ENCODE results near the gene DENND2A.
"Not testable (repeated sequence)": the region's sequence is repeated elsewhere in the genome, so short reads cannot be mapped to it uniquely, and the experiment has no call there.

DENND2A gene

DNA sequence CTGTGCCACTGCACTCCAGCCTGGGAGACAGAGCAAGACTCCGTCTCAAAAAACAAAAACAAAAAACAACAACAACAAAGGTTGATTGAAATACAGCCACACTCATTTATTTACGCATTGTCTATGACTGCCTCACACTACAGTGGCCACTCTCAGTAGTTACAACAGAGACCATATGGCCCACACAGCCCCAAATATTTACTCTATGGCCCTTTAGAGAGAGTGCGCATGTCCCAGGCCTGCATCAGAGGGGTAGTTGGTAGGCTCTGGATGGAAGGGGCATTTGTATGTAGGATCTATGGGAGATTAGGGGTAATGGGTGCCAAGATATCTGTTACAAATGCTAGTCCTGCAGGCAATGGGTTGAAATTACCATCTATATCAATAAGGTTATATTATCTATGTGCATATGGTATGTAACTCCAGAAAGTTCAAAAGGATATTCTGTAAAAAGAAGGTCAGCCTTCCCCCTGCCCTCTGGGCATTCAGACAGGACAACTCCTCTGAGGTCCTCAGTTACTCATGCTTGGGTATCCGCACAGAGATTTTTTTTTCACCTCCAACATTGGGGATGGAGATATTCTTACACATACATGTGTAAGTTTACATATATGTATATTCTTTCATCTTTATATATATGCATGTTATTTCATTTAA is 56.3 kb downstream of the DENND2A start:
- no peak for DNase-seq

DNA sequence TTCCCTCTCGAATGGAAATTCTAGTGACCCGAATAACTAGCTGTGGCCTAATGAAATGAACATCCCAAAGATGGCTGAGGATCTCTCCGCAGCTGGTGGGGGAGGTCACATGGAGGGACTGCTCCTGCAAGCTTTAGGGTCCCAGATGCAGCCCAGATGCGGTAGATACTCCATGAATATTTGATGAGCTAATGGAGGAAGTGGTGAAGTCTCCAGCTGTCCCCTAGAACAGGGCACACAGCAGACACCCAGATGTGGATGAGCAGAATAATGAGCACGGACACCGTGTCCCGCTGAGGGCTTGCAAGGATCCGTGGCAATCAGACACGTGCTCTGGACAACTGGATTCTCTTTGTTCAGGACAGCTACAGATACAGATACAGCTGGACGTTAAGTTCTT is 59.2 kb downstream of the DENND2A start:
- DNase-seq = no peak

DNA sequence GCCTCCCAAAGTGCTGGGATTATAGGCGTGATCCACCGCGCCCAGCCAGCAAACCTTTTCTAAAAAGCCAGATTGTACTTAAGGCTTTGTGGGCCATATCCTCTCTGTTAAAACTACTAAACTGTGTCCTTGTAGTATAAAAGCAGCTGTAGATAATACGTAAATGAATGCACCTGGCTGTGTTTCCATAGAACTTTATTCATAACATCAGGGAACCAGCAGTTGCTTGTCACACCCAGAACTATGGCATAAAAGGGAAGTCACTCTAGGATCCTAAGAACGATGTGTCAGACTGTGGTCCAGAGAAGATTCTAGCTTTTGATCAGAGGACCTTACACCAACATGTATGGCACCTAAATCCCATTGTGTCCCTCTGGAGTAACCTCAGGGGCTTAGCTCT is 63.0 kb downstream of the DENND2A start:
- DNase-seq = no peak

DNA sequence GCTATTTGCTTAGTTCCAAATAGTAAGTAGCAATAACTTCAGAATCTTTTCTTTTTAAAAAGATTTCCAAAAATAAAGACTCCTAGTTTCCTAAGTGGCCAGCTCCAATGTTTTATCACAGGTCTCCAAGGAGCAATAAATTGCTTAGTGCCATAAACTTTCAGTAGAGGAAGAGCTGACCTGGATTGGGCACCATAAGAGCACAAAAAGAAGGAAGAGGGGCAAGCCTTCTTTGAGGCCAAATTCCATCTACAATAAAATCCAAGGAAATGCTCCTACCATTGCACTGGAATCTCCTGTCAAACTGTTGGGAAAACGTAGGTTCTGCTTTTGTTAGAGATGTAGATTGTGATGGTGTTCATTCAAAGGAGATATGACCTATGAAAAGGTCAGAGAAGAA is 64.0 kb downstream of the DENND2A start:
- no peak for DNase-seq

DNA sequence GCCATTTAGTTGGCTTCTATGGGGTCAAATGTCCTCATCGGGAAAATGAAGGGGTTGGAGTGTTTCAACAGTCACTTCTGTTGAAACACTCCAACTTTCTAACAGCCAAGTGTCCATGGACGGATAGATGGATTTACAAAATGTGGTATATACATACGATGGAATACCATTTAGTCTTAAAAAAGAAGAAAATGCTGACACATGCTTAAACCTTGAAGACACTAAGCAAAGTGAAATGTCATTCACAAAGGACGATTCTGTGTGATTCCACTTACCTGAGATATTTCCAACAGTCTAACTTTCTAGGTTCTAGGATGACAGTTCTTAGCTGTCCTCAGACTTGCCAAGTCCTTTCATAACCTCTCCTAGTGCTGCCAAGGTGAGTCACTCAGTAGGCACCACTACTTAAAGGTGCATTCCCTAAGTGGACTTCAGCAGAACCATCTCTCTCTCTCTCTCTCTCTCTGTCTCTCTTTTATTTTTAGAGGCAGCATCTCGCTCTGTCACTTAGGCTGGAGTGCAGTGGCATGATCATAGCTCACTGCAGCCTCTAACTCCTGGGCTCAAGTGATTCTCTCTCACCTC is 69.0 kb downstream of the DENND2A start:
- no peak for DNase-seq

DNA sequence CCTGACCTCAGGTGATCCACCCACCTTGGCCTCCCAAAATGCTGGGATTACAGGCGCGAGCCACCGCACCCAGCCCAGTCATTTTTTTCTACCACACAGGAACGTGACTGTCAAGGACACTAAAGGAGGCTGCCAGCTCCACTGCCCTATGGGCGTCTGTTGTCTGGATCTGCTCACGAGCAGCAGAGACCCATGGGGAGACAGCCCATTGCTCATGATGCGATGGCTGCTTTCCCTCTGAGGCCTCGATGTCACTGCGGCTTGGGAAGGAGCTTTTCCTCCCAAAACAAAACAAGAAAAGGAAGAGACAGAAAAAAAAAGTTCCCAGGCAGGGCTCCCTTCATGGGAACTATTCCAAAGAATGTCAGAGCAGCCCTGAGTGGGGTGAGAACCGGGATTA is 70.5 kb downstream of the DENND2A start:
- DNase-seq = no peak

- no peak for DNase-seq
These were observed 72.4 kb downstream of the DENND2A start for GRCh38 chr7:140568021-140568813.

DNA sequence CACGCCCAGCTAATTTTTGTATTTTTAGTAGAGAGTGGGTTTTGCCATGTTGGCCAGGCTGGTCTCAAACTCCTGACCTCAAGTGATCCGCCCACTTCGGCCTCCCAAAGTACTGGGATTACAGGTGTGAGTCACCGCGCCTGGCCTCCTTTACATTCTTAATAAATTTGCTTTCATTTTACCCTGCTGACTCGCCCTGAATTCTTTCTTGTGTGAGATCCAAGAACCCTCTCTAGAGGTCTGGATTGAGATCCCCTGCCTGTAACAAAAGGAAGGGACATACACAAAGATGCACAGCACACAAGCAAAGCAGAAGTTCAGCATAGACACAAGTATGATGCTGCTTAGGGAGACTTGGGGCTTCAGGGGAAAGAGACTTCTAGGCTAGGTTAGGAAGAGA is 74.4 kb downstream of the DENND2A start:
- DNase-seq = not testable (repeated sequence)

DNA sequence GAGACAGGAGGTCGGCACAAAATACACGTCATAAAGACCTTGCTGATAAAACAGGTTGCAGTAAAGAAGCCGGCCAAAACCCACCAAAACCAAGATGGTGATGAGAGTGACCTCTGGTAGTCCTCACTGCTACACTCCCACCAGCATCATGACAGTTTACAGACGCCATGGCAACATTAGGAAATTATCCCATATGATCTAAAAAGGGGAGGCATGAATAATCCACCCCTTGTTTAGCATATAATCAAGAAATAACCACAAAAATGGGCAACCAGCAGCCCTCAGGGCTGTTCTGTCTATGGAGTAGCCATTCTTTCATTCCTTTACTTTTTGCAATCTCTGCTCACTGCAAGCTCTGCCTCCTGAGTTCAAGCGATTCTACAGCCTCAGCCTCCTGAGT is 74.9 kb downstream of the DENND2A start:
- not testable (repeated sequence) for DNase-seq

DNA sequence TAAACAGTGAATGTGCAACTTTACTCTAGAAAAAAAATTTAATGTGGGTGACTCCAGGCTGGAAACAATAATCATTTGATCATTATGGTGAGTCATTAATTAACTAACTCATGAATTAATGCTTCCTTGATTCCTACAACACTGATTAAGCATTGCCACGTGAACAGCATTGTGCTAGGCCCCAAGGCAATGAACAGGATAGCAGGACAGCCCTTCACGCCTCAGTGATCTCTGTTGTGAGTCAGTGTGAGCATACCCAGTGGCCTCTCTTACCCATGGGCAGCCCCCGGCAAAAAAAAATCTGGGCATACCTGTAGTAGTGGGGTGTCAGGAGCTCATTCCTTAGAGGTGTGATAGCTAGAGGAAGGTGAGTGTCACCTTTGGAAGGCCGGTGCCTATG is 76.0 kb downstream of the DENND2A start:
- DNase-seq = no peak

DNA sequence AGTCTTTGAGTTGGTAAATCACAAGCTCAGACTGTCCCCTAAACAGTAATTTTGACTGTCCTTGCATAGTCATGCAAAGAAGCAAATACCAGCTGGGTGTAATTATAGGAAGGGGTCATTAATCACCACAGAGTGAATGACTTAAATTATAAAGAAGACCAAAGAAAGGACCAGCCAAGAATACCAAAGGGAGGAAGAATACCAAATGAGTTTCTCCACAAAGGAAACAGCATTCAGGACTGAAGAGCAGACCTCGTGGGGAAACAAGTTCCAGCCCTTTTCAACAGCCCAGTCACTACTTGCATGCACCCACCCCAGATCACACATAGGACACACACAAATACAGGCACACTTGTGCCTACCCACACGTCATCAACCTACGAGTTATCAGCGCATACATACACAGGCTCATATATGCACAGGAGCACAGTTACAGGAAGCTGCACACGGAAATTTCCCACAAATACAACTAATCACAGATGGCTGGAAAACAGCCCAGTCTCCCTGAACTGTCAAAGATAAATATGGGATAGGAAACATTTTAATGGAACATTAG is 77.6 kb downstream of the DENND2A start:
- no peak for DNase-seq

- DNase-seq = no peak
These were observed 81.2 kb downstream of the DENND2A start for GRCh38 chr7:140559410-140559809.

DNA sequence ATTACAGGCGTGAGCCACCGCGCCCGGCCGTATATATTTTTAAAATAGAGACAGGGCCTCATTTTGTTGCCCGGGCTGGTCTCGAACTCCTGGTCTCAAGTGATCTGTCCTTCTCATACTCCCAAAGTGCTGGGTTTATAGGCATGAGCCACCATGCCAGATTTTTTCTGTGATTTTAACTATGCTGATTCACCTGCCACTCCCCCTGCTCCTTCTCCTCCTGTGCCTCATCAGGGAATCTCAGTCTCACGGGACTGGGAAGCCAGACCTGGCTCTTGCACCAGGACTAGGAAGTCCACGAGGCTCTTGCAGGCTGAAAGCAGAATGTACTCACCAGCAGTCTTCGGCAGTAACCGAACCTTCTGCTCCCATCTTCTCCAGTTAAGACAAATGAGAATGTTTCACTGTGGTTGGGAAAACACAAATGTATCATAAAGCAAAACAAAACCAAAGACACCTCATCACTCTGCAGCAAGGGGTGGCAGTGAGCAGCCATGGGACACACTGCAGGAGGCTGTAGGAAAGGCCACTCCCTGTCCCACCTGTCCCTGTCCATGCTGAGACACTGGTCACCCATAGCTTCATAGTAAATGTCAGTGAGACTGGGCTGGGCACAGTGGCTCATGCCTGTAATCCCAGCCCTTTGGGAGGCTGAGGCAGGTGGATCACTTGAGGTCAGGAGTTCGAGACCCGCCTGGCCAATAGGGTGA is 82.6 kb downstream of the DENND2A start:
- no peak for DNase-seq

- no peak for DNase-seq
These were observed 83.5 kb downstream of the DENND2A start for GRCh38 chr7:140557069-140557468.

DNA sequence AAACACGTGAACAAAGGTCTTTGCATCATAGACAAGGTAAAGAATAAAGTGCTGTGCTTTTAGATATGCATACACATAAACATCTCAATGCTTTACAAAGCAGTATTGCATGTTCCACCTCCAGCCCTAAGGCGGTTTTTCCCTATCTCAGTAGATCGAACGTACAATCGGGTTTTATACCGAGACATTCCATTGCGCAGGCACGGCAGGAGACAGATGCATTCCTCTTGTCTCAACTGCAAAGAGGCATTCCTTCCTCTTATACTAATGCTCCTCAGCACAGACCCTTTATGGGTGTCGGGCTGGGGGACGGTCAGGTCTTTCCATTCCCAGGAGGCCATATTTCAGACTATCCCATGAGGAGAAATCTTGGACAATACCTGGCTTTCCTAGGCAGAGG is 87.4 kb downstream of the DENND2A start:
- not testable (repeated sequence) for DNase-seq

DNA sequence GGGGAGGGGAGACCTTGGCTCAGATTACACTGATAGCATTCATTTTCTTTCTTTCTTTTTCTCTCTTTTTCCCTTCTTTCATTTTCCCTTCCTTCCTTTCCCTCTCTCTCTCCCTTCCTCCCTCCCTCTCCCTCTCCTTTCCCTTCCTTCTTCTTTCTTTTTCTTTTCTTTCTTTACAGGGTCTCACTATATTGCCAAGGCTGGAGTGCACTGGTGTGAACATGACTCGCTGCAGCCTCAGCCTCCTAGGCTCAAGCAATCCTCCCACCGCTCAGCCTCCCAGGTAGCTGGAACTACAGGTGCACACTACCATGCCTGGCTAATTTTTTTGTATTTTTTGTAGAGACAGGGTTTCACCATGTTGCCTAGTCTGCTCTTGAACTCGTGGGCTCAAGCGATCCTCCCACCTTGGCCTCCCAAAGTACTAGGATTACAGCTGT is 88.4 kb downstream of the DENND2A start:
- DNase-seq = no peak

- no peak for DNase-seq
These were observed 89.0 kb downstream of the DENND2A start for GRCh38 chr7:140551355-140552239.

DNA sequence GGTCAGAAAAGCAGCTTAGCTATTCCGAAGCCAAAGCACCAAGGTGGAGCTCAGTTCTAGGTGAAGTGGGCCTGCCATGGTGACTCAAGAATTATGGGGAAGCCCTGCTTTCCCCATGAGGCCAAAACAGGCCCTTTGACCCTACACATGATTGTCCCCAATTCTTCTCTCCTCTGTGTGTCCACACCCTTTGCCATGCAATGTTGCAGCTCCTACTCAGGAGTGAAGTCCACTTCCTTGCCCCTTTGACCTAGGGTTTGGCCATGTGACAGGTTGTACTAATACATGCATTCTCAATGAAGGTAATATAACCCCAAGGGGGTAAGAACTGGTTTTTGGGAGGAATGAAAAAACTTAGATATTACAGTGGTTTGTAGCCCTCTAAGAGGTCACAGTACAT is 93.7 kb downstream of the DENND2A start:
- DNase-seq = no peak

DNA sequence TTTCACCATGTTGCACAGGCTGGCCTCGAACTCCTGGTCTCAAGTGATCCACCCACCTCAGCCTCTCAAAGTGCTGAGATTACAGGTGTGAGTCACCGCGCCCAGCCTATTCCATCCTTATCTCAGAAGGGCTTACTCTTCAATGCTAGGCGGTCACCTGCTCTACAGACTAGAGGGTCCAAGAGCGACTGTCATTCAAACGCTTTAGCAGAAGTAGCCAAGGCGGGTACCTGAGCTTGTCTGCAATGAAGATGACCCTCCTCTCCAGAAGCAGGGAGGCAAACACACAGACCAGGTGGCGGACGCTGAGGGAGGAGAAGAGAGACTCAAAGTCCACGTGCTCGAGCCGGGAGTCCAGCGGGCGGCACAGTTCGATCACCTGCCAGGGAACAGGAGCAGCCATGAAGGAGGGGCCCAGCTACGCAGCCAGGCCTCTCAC is 96.2 kb downstream of the DENND2A start:
- DNase-seq = no peak

GRCh38 chr7:140542228-140542603 is 98.4 kb downstream of the DENND2A start:
- DNase-seq = no peak

GRCh38 chr7:140541513-140542227 is 98.9 kb downstream of the DENND2A start:
- no peak for DNase-seq

GRCh38 chr7:140541176-140541512 is 99.5 kb downstream of the DENND2A start:
- DNase-seq = no peak
